Kidney epithelial cell (primary cell): ENCODE data around the gene HTRA3. TPM values are rescaled to one million over a fixed set of nuclear protein-coding genes. Genes with fewer than 3 reads are reported as not detected.

Experiments used
- DNase-seq: peaks from one replicate; pipeline ENCODE4 v3.0.0-alpha.2; 2010; ENCODE audit warnings: low read depth
- H3K27me3 ChIP-seq: 2 replicates; pipeline ENCODE4 v1.6.0; 2011; ENCODE audit warnings: low read length; ENCODE audit not compliant: control insufficient read depth, insufficient read depth
- H3K36me3 ChIP-seq: 2 replicates; pipeline ENCODE4 v1.5.1; 2011; ENCODE audit warnings: low read length; ENCODE audit not compliant: control insufficient read depth, insufficient read depth
- H3K4me3 ChIP-seq: 2 replicates; pipeline ENCODE4 v1.5.1; 2011; ENCODE audit warnings: low read depth, mild to moderate bottlenecking, control low read depth, low read length
- CTCF ChIP-seq: IDR thresholded peaks from 2 replicates; pipeline ENCODE4 v1.5.1; 2011; ENCODE audit warnings: mild to moderate bottlenecking, moderate library complexity, low read length, control low read depth, inconsistent platforms; ENCODE audit not compliant: insufficient read depth, poor library complexity, severe bottlenecking
- total RNA-seq: library from RNA; depleted of rRNA; stranded (reverse); fragments of >200 nt; gene quantifications from 2 replicates; pipeline ENCODE4 v1.2.3, GENCODE V29; 2015

The HTRA3 gene
- total RNA-seq, 1 donor from 2014 or later = 4.7 TPM

GRCh38 chr4:8290701-8290970, 21.1 kb downstream of the HTRA3 start:
- no peak for TF ChIP-seq CTCF
- Histone ChIP-seq H3K27me3 (peaks cover 2% of the 10 kb centered on the region), H3K4me3 (no peak overlapping the region), H3K36me3 (no peaks in the 10 kb centered on the region)
- DNase-seq = no peak

- Histone ChIP-seq H3K4me3 (no peak overlapping the region), H3K36me3 (no peaks in the 10 kb centered on the region), H3K27me3 (peaks cover 2% of the 10 kb centered on the region)
- DNase-seq = no peak
- no peak for TF ChIP-seq CTCF
These were observed 21.6 kb downstream of the HTRA3 start for GRCh38 chr4:8291036-8291682.

- no peak for TF ChIP-seq CTCF
- no peaks in the 10 kb centered on the region for H3K36me3 ChIP-seq
- no peak for DNase-seq
- no peak overlapping the region for H3K4me3 ChIP-seq
- H3K27me3 ChIP-seq = peaks cover 2% of the 10 kb centered on the region
These were observed 22.3 kb downstream of the HTRA3 start for GRCh38 chr4:8291701-8292477.

- Histone ChIP-seq H3K4me3 (no peak overlapping the region), H3K27me3 (peaks cover 2% of the 10 kb centered on the region), H3K36me3 (no peaks in the 10 kb centered on the region)
- TF ChIP-seq CTCF = no peak
- no peak for DNase-seq
These were observed 23.0 kb downstream of the HTRA3 start for GRCh38 chr4:8292478-8293107.

GRCh38 chr4:8293131-8293975, 23.8 kb downstream of the HTRA3 start:
- Histone ChIP-seq H3K4me3 (no peak overlapping the region), H3K27me3 (peaks cover 2% of the 10 kb centered on the region), H3K36me3 (no peaks in the 10 kb centered on the region)
- DNase-seq = no peak
- TF ChIP-seq CTCF = no peak
